GM21717 (cell line): ENCODE measurements around the gene PSD4.

ENCODE experiments used
- ATAC-seq: cut with Tn5 transposase; IDR thresholded peaks from one replicate; pipeline ENCODE4 v1.9.1; 2021; ENCODE audit warnings: mild to moderate bottlenecking, moderate library complexity; ENCODE audit not compliant: unreplicated experiment

Gene PSD4

GRCh38 chr2:113167115-113167932, 6.4 kb upstream of the PSD4 start:
- ATAC-seq: no peak

GRCh38 chr2:113167962-113168340, 5.8 kb upstream of the PSD4 start:
- ATAC-seq: no peak

- ATAC-seq: no peak
These were observed 4.7 kb upstream of the PSD4 start for GRCh38 chr2:113169002-113169530.

- ATAC-seq: no peak
These were observed 4.2 kb upstream of the PSD4 start for GRCh38 chr2:113169586-113169985.

DNA sequence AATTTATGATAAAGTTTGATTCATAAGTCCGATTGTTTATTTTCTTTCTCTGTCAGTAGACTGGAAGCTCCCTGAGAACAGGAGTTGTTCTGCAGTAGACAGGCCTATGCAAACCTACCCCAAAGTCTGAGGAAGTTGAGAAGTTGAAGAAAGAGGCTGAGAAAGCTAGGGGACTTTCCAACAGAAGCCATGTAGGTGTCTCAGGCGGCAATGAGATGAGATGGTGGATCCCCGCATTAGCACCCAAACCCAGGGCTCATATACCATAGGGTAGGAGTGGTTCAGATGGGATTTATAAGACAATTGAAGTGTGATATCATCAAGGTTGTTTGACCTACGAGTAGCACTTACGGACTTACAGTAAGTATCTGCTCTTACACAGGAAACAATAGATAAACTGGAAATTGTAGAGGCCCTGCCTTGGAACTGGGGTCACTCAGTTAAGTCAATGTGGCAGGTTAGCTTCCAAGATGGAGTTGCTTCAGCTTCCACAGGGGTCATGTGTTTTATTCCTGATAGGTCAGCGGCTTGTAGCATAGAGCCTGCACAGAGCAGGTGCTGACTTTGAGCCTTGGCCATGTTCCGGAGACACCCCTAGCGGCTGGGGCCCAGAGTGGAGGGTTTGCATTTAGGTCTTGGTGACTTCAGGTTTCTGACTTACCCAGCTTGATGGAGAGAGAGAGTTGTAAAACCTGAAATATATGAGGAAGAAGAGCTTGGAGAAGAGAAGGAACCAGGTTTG, 2.3 kb upstream of the PSD4 start:
- no peak for ATAC-seq

DNA sequence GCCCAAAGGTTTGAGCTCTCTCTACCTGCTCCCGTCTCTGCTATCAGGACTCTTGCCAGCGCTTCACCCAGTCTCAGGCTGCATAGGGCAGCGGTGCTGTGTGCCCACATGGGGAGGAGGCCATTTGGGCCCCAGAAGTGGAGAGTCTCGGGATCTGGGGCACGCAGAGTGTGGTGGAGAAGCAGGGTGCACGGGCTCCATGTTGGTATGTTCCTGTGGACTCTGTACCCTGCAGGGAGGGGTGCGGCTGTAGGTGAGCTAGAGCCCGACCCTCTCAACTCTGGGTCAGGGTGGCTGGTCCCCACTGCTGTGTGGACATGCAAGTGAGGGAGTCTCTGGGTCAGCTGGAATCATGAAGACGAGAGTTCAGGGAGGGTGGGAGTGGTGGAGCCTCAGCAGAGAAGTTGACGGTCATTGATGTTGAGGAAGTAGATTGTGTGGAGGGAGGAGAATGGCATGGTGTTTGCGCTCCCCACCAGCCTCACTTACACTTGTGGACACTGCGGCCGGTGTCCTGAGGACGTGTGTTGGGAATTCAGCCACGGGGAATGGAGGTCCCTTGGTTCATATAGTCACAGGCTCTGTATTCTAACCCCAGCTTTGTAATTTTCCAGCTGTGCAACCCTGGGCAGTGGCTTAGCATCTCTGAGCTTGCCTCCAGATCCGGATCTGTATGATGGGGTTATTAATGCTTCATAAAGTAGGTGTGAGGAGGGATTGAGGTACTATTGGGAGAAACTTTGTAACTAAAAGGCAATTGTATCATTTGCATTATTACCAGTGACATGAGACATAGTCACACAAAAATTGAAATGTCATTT, 840 bp upstream of the PSD4 start:
- no peak for ATAC-seq

- no peak for ATAC-seq
These were observed 592 bp downstream of the PSD4 start for GRCh38 chr2:113174376-113174750.

DNA sequence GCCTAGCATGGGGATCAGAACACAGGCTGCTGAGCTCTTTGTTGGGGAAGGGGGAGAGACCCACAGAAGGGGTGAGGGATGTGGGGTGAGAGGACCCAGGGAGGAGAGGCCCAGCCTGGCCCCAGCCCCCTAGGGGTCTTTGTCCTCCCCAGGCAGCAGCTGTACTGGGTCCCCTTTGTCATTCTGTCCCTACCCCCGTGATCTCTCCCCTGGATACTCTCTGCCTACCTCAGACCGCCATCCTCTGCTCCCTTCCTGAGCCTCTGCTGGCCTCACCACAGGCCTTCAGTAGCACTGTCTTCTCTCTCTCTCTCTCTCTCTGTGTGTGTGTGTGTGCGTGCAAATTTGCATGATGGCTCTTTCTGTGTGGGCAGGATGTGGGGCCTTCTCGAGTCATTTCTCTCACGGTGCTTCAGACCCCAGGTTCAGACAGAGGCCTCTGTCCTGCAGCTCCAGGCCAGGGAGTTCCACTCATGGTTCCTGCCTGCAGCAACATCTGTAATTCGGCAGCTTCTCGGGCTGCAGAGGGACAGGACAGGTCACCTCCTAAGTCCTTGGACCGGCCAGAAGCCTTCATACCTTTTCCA, 1.4 kb downstream of the PSD4 start:
- ATAC-seq: peak; percentile 72

GRCh38 chr2:113175736-113176695, 2.2 kb downstream of the PSD4 start:
- ATAC-seq: no peak

DNA sequence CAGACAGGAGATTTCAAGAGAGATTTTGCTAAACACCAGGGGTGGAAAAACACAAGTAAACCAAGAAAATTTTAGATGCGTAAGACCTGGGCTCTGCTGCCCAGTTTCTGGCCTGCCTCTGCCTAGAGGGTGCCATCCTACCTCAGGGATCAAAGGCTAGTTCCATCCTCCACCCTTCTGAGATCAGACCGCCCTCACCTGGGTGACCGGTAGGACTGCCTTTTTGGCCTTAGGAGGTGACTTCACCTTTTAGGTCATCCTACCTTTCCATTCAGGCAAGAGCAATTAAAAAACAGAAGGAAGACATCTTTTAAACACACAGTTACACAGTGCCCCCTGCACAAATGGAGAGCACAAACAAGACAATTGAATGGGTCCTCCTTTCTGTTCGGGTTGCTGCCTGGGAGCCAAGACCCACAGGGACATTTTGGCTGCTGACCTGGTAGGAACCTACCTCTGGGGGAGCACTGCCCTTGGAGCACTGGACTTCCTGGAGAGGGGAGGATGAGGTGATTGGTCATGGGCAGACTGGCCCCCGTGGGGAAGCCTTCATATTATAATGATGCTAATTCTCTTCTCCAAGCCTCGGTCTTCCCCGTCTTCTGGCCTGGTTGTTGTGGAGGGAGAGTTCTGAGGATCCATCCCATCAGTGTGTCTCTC, 3.1 kb downstream of the PSD4 start:
- ATAC-seq: no peak

- ATAC-seq: no peak
These were observed 4.4 kb downstream of the PSD4 start for GRCh38 chr2:113178069-113178746.

- no peak for ATAC-seq
These were observed 5.1 kb downstream of the PSD4 start for GRCh38 chr2:113178891-113179290.

- ATAC-seq: no peak
These were observed 5.8 kb downstream of the PSD4 start for GRCh38 chr2:113179446-113180045.

GRCh38 chr2:113180131-113180946, 6.6 kb downstream of the PSD4 start:
- no peak for ATAC-seq

GRCh38 chr2:113181258-113182051, 7.7 kb downstream of the PSD4 start:
- no peak for ATAC-seq

- no peak for ATAC-seq
These were observed 8.9 kb downstream of the PSD4 start for GRCh38 chr2:113182471-113183260.
